Memory B cell (primary cell): ENCODE measurements around the gene PML.
"Not testable (repeated sequence)": the region's sequence is repeated elsewhere in the genome, so short reads cannot be mapped to it uniquely, and the experiment has no call there.

Experiments used
- ATAC-seq: fragments of 150-1000 bp; cut with Tn5 transposase; 2 replicates; pipeline ENCODE4 v1.10.0; 2021; ENCODE audit warnings: low read depth, mild to moderate bottlenecking, moderate library complexity
- DNase-seq, 2 donors: peaks; one replicate each; pipeline ENCODE4 v3.0.0; 2022; ENCODE audit warnings: low spot score in 2 of 2
- H3K27ac Mint-ChIP-seq: one replicate; pipeline ENCODE4 v1.8.0; 2022; ENCODE audit warnings: mild to moderate bottlenecking, moderate library complexity, mixed read lengths
- H3K27me3 Mint-ChIP-seq: one replicate; pipeline ENCODE4 v1.8.0; 2022; ENCODE audit warnings: mixed read lengths
- H3K36me3 Mint-ChIP-seq: one replicate; pipeline ENCODE4 v1.8.0; 2022; ENCODE audit warnings: mild to moderate bottlenecking, mixed read lengths
- H3K4me1 Mint-ChIP-seq: one replicate; pipeline ENCODE4 v1.8.0; 2022; ENCODE audit warnings: mixed read lengths
- H3K4me3 Mint-ChIP-seq: one replicate; pipeline ENCODE4 v1.8.0; 2022; ENCODE audit warnings: mild to moderate bottlenecking, moderate library complexity, mixed read lengths
- H3K9me3 Mint-ChIP-seq: one replicate; pipeline ENCODE4 v1.8.0; 2022; ENCODE audit warnings: mixed read lengths

PML gene

GRCh38 chr15:73954188-73955145, 40.0 kb upstream of the PML start:
- H3K9me3 Mint-ChIP-seq: no peaks in the 10 kb centered on the region
- H3K36me3 Mint-ChIP-seq: no peaks in the 10 kb centered on the region
- DNase-seq: no peak
- H3K4me1 Mint-ChIP-seq: peaks cover 17% of the 10 kb centered on the region
- no peak for ATAC-seq
- H3K27ac Mint-ChIP-seq: no peak overlapping the region
- H3K27me3 Mint-ChIP-seq: peaks cover 1% of the 10 kb centered on the region
- no peak overlapping the region for H3K4me3 Mint-ChIP-seq

GRCh38 chr15:73955326-73955725, 39.2 kb upstream of the PML start:
- peaks cover 1% of the 10 kb centered on the region for H3K27me3 Mint-ChIP-seq
- no peaks in the 10 kb centered on the region for H3K36me3 Mint-ChIP-seq
- H3K27ac Mint-ChIP-seq: no peak overlapping the region
- H3K9me3 Mint-ChIP-seq: no peaks in the 10 kb centered on the region
- DNase-seq (no peak), ATAC-seq (no peak)
- H3K4me3 Mint-ChIP-seq: no peak overlapping the region
- peaks cover 19% of the 10 kb centered on the region for H3K4me1 Mint-ChIP-seq

- Mint-ChIP-seq H3K36me3 (no peaks in the 10 kb centered on the region), H3K4me3 (no peak overlapping the region)
These were observed 38.4 kb upstream of the PML start for GRCh38 chr15:73955861-73956742.

GRCh38 chr15:73956743-73957135, 37.8 kb upstream of the PML start:
- no peak for DNase-seq

More at GRCh38 chr15:73955861-73956742, 38.4 kb upstream of the PML start:
- peaks cover 1% of the 10 kb centered on the region for H3K27me3 Mint-ChIP-seq
- H3K27ac Mint-ChIP-seq: no peak overlapping the region
- no peaks in the 10 kb centered on the region for H3K9me3 Mint-ChIP-seq
- H3K4me1 Mint-ChIP-seq: peaks cover 11% of the 10 kb centered on the region
- ATAC-seq (no peak), DNase-seq (no peak)

GRCh38 chr15:73957276-73957675, 37.2 kb upstream of the PML start:
- Mint-ChIP-seq H3K36me3 (no peaks in the 10 kb centered on the region), H3K4me3 (no peak overlapping the region), H3K9me3 (no peaks in the 10 kb centered on the region), H3K27ac (no peak overlapping the region), H3K4me1 (peaks cover 9% of the 10 kb centered on the region), H3K27me3 (peaks cover 1% of the 10 kb centered on the region)
- DNase-seq (no peak), ATAC-seq (no peak)

More at GRCh38 chr15:73956743-73957135, 37.8 kb upstream of the PML start:
- Mint-ChIP-seq H3K36me3 (no peaks in the 10 kb centered on the region), H3K4me3 (no peak overlapping the region), H3K4me1 (peaks cover 9% of the 10 kb centered on the region), H3K9me3 (no peaks in the 10 kb centered on the region), H3K27me3 (peaks cover 1% of the 10 kb centered on the region), H3K27ac (no peak overlapping the region)
- ATAC-seq: no peak

GRCh38 chr15:73957785-73958184, 36.7 kb upstream of the PML start:
- H3K27me3 Mint-ChIP-seq: peaks cover 1% of the 10 kb centered on the region
- no peak overlapping the region for H3K4me3 Mint-ChIP-seq
- no peak for ATAC-seq
- no peaks in the 10 kb centered on the region for H3K36me3 Mint-ChIP-seq
- no peak overlapping the region for H3K27ac Mint-ChIP-seq
- H3K4me1 Mint-ChIP-seq: peaks cover 9% of the 10 kb centered on the region
- no peak for DNase-seq
- H3K9me3 Mint-ChIP-seq: no peaks in the 10 kb centered on the region

GRCh38 chr15:73959012-73959581, 35.4 kb upstream of the PML start:
- H3K27ac Mint-ChIP-seq: no peak overlapping the region
- H3K4me1 Mint-ChIP-seq: peaks cover 9% of the 10 kb centered on the region
- H3K36me3 Mint-ChIP-seq: no peaks in the 10 kb centered on the region
- ATAC-seq (peak; percentile 84), DNase-seq (no peak)
- no peaks in the 10 kb centered on the region for H3K9me3 Mint-ChIP-seq
- H3K4me3 Mint-ChIP-seq: no peak overlapping the region
- H3K27me3 Mint-ChIP-seq: peaks cover 1% of the 10 kb centered on the region

GRCh38 chr15:73959801-73960200, 34.7 kb upstream of the PML start:
- H3K27ac Mint-ChIP-seq: no peak overlapping the region

GRCh38 chr15:73960472-73961070, 33.9 kb upstream of the PML start:
- peaks cover 18% of the 10 kb centered on the region for H3K4me1 Mint-ChIP-seq
- not testable (repeated sequence) for H3K27ac Mint-ChIP-seq

More at GRCh38 chr15:73959801-73960200, 34.7 kb upstream of the PML start:
- Mint-ChIP-seq H3K4me3 (no peak overlapping the region), H3K27me3 (peaks cover 3% of the 10 kb centered on the region), H3K36me3 (no peaks in the 10 kb centered on the region), H3K4me1 (peaks cover 12% of the 10 kb centered on the region), H3K9me3 (no peaks in the 10 kb centered on the region)
- ATAC-seq (no peak), DNase-seq (no peak)

GRCh38 chr15:73962433-73962832, 32.1 kb upstream of the PML start:
- Mint-ChIP-seq H3K36me3 (no peaks in the 10 kb centered on the region), H3K9me3 (no peaks in the 10 kb centered on the region), H3K4me1 (peaks cover 27% of the 10 kb centered on the region), H3K27ac (no peak overlapping the region), H3K4me3 (no peak overlapping the region), H3K27me3 (peaks cover 4% of the 10 kb centered on the region)
- DNase-seq (no peak), ATAC-seq (no peak)

More at GRCh38 chr15:73960472-73961070, 33.9 kb upstream of the PML start:
- H3K4me3 Mint-ChIP-seq, H3K36me3 Mint-ChIP-seq, H3K27me3 Mint-ChIP-seq, ATAC-seq, DNase-seq, H3K9me3 Mint-ChIP-seq: not testable (repeated sequence)

GRCh38 chr15:73964736-73965093, 29.8 kb upstream of the PML start:
- Mint-ChIP-seq H3K27me3 (peaks cover 3% of the 10 kb centered on the region), H3K4me1 (peaks cover 19% of the 10 kb centered on the region), H3K4me3 (peak overlapping the region; percentile 75), H3K36me3 (no peaks in the 10 kb centered on the region), H3K27ac (no peak overlapping the region), H3K9me3 (no peaks in the 10 kb centered on the region)
- DNase-seq (peak; percentile 81 to 88), ATAC-seq (peak; percentile 84)

- Mint-ChIP-seq H3K27ac (no peak overlapping the region), H3K9me3 (no peaks in the 10 kb centered on the region), H3K36me3 (no peaks in the 10 kb centered on the region), H3K27me3 (peaks cover 3% of the 10 kb centered on the region), H3K4me1 (peaks cover 18% of the 10 kb centered on the region), H3K4me3 (peak overlapping the region; percentile 75)
- DNase-seq: no peak
- peak; percentile 41 for ATAC-seq
These were observed 29.3 kb upstream of the PML start for GRCh38 chr15:73965094-73965757.

- H3K4me3 Mint-ChIP-seq: peak overlapping the region; percentile 56
- H3K27me3 Mint-ChIP-seq: peaks cover 3% of the 10 kb centered on the region
- H3K36me3 Mint-ChIP-seq: no peaks in the 10 kb centered on the region
- no peaks in the 10 kb centered on the region for H3K9me3 Mint-ChIP-seq
- H3K27ac Mint-ChIP-seq: peak overlapping the region; percentile 32
- H3K4me1 Mint-ChIP-seq: peaks cover 18% of the 10 kb centered on the region
- ATAC-seq (peak; percentile 74), DNase-seq (no peak)
These were observed 28.8 kb upstream of the PML start for GRCh38 chr15:73965758-73966113.
